Gastroesophageal sphincter (tissue), 3 donors: ENCODE data around the gene PTPRZ1.

Source experiments
- CTCF ChIP-seq, 4 experiments: fragments of 200-600 bp in 2 of 4; fragments of 450-650 bp in 2 of 4; sonication (generic) in 1 of 4; IDR thresholded peaks; one replicate each; pipeline ENCODE4 v1.5.1; 2017 to 2019; ENCODE audit warnings: antibody characterized with exemption in 4 of 4, mild to moderate bottlenecking in 2 of 4, moderate library complexity in 2 of 4
- EP300 ChIP-seq: sonication (generic); formaldehyde crosslinking; IDR thresholded peaks from one replicate; pipeline ENCODE4 v1.6.1; 2017; ENCODE audit warnings: antibody characterized with exemption, mild to moderate bottlenecking
- POLR2A ChIP-seq, 2 donors: fragments of 450-650 bp; IDR thresholded peaks; one replicate each; pipeline ENCODE4 v1.6.1; 2017; ENCODE audit warnings: antibody characterized with exemption in 2 of 2, mild to moderate bottlenecking in 2 of 2, moderate library complexity in 1 of 2
- POLR2AphosphoS5 ChIP-seq: sonication (generic); formaldehyde crosslinking; IDR thresholded peaks from one replicate; pipeline ENCODE4 v1.6.1; 2017; ENCODE audit warnings: antibody characterized with exemption

- no peak for TF ChIP-seq CTCF (IDR thresholded peaks at IDR 0.05)
- TF ChIP-seq POLR2A (IDR thresholded peaks at IDR 0.05): no peak
- TF ChIP-seq EP300: no peak
- TF ChIP-seq POLR2AphosphoS5: no peak
These were observed at the start of gene PTPRZ1 for GRCh38 chr7:121872831-121873288.
